ENCODE measurements around the gene DNAJC13. TPM values are rescaled to one million over a fixed set of nuclear protein-coding genes. Genes with fewer than 3 reads are reported as not detected.

The DNAJC13 gene
- total and polyA plus RNA-seq, 12 donors = 6.3 to 40.5 (median 30.8) TPM

GRCh38 chr3:132406587-132406986, 10.7 kb upstream of the DNAJC13 start:
- no peaks in the 10 kb centered on the region for H3K36me3 ChIP-seq
- peaks cover 0 to 27% (median 11%) of the 10 kb centered on the region in 9 donors for H3K4me1 ChIP-seq
- intact Hi-C loops (cut with DNase I) = loop anchor here in 1 of 10 donors (10.0 kb wide), 1 partner anchor 152 kb away; no protein-coding TSS in a partner anchor
- ATAC-seq = no peak
- no peak overlapping the region for H3K4me3 ChIP-seq
- H3K27me3 ChIP-seq = no peaks in the 10 kb centered on the region
- H3K9me3 ChIP-seq = no peaks in the 10 kb centered on the region
- H3K27ac ChIP-seq = no peak overlapping the region
- 96 to 98% methylated on average over 2 of the region's 2 CpGs for WGBS, 2 donors
- no peak for TF ChIP-seq CTCF (IDR thresholded peaks at IDR 0.05)
- DNase-seq = no peak

GRCh38 chr3:132407025-132407424, 10.3 kb upstream of the DNAJC13 start:
- no peak for DNase-seq
- no peak for TF ChIP-seq CTCF (IDR thresholded peaks at IDR 0.05)
- Histone ChIP-seq H3K27ac (no peak overlapping the region), H3K9me3 (no peaks in the 10 kb centered on the region), H3K27me3 (no peaks in the 10 kb centered on the region), H3K36me3 (no peaks in the 10 kb centered on the region), H3K4me1 (peaks cover 0 to 27% (median 11%) of the 10 kb centered on the region in 9 donors), H3K4me3 (no peak overlapping the region)
- ATAC-seq = no peak
- WGBS, 2 donors = 92 to 94% methylated on average over 2 of the region's 2 CpGs
- intact Hi-C loops (cut with DNase I) = loop anchor here in 1 of 10 donors (10.0 kb wide), 1 partner anchor 152 kb away; no protein-coding TSS in a partner anchor

- WGBS, 2 donors = 50 to 67% methylated on average over 1 of the region's 1 CpG
- no peaks in the 10 kb centered on the region for H3K27me3 ChIP-seq
- DNase-seq (no peak), ATAC-seq (no peak)
- no peak for TF ChIP-seq CTCF (IDR thresholded peaks at IDR 0.05)
- H3K4me1 ChIP-seq = peaks cover 2 to 34% (median 18%) of the 10 kb centered on the region in 9 donors
- intact Hi-C loops (cut with DNase I) = loop anchor here in 1 of 10 donors (10.0 kb wide), 1 partner anchor 160 kb away; no protein-coding TSS in a partner anchor
- H3K4me3 ChIP-seq = no peak overlapping the region
- no peak overlapping the region for H3K27ac ChIP-seq
- no peaks in the 10 kb centered on the region for H3K9me3 ChIP-seq
- H3K36me3 ChIP-seq = peaks cover 0 to 3% (median 0%) of the 10 kb centered on the region in 9 donors
Measured at GRCh38 chr3:132414841-132415240, 2.5 kb upstream of the DNAJC13 start.

- intact Hi-C loops (cut with DNase I) = loop anchor here in 1 of 10 donors (10.0 kb wide), 1 partner anchor 161 kb away; no protein-coding TSS in a partner anchor
- peak overlapping the region in 1 of 10 donors; percentile 90 for H3K27ac ChIP-seq
- no peak for ATAC-seq
- 84 to 86% methylated on average over 4 of the region's 4 CpGs for WGBS, 2 donors
- no peaks in the 10 kb centered on the region for H3K9me3 ChIP-seq
- DNase-seq = no peak
- H3K4me1 ChIP-seq = peaks cover 2 to 38% (median 22%) of the 10 kb centered on the region in 9 donors
- H3K27me3 ChIP-seq = no peaks in the 10 kb centered on the region
- peaks cover 0 to 12% (median 0%) of the 10 kb centered on the region in 9 donors for H3K36me3 ChIP-seq
- no peak overlapping the region for H3K4me3 ChIP-seq
- no peak for TF ChIP-seq CTCF (IDR thresholded peaks at IDR 0.05)
Measured at GRCh38 chr3:132416161-132416560, 1.1 kb upstream of the DNAJC13 start.

All from heart right ventricle (tissue), 16 donors.